ENCODE measurements around the gene MIOS. TPM values are rescaled to one million over a fixed set of nuclear protein-coding genes. Genes with fewer than 3 reads are reported as not detected.

Gene MIOS
- total and polyA plus RNA-seq, 2 of the 8 experiments (the other 6 are each of a cell fraction or from before 2014, with no cell fraction given): 15.5 to 50.7 TPM

GRCh38 chr7:7653593-7654187 is 87.0 kb downstream of the MIOS start:
- H3K23ac ChIP-seq (ENCODE audit: insufficient read length): no peak overlapping the region
- DNase-seq (ENCODE audit: low read depth in 1 of 2, low spot score in 2 of 2) (peak in 1 of 2 experiments; percentile 85), FAIRE-seq (peak; percentile 96)
- no peak overlapping the region for H3K56ac ChIP-seq (replicated peaks; ENCODE audit: insufficient read length, low read depth, low read length)
- H4K5ac ChIP-seq (ENCODE audit: insufficient read length, low read depth, low read length): no peak overlapping the region
- no peak overlapping the region for H3K27ac ChIP-seq (ENCODE audit: low read depth, low read length)
- no peak overlapping the region for H4K91ac ChIP-seq (replicated peaks; ENCODE audit: insufficient read length, low read length)
- no peaks in the 10 kb centered on the region for H3K9me3 ChIP-seq (ENCODE audit: insufficient read depth in 2 of 2, low read depth in 1 of 2, low read length in 1 of 2)
- H2BK15ac ChIP-seq (ENCODE audit: low read length): no peak overlapping the region
- ChIA-PET POLR2A (ENCODE audit: partially characterized antibody) (no interaction called here), CTCF (ENCODE audit: partially characterized antibody) (interaction anchor here (0.6 to 2.9 kb wide), 14 partner anchors 8 to 619 kb away, joined by 3 to 12 read pairs (median 3); partner anchors contain the start of gene UMAD1)
- 52% methylated on average over 3 of the region's 3 CpGs; no CpG with 5 or more reads in 1 of the 2 experiments for WGBS, 2 experiments (ENCODE audit: extremely low coverage in 1 of 2, insufficient coverage in 1 of 2, insufficient read length in 1 of 2, insufficient replicate concordance in 2 of 2, low coverage in 1 of 2, low lambda C conversion rate in 2 of 2, missing lambda C conversion rate in 1 of 2)
- H3K36me3 ChIP-seq (ENCODE audit: control insufficient read depth in 2 of 4, insufficient read depth in 4 of 4, low read length in 3 of 4): no peaks in the 10 kb centered on the region
- H2AK5ac ChIP-seq (ENCODE audit: low read depth, low read length): no peak overlapping the region
- no peak overlapping the region for H2AFZ ChIP-seq (ENCODE audit: low read length)
- H2BK12ac ChIP-seq (ENCODE audit: low read depth, low read length): no peak overlapping the region
- H2BK120ac ChIP-seq (replicated peaks; ENCODE audit: low read depth, low read length): no peak overlapping the region
- H2BK5ac ChIP-seq (ENCODE audit: low read depth, low read length): no peak overlapping the region
- H2BK20ac ChIP-seq (ENCODE audit: low read length): no peak overlapping the region
- no peak overlapping the region for H3K4me3 ChIP-seq (ENCODE audit: extremely low read depth in 1 of 4, insufficient read depth in 2 of 4, low read depth in 3 of 4, low read length in 4 of 4)
- peaks cover 0 to 7% of the 10 kb centered on the region in 2 experiments; a peak in 2 of 4 replicates for H3K79me2 ChIP-seq (ENCODE audit: control insufficient read depth in 1 of 2, insufficient read depth in 2 of 2, low read length in 2 of 2)
- H3K79me1 ChIP-seq (ENCODE audit: low read depth, low read length): no peaks in the 10 kb centered on the region; the same call in 1 of the 2 replicates
- no peak overlapping the region for H3K4ac ChIP-seq (replicated peaks; ENCODE audit: insufficient read length, low read depth, low read length)
- no peak overlapping the region for H3K4me2 ChIP-seq (ENCODE audit: insufficient read depth in 1 of 2, low read depth in 2 of 2, low read length in 2 of 2)
- 0 out of 7 replicates have a peak, but pooled peaks cover 0 to 3% (median 0%) of the 10 kb centered on the region in 4 experiments for H3K4me1 ChIP-seq (replicated peaks in 1 of 4; ENCODE audit: control insufficient read depth in 3 of 4, insufficient read depth in 4 of 4, low read length in 3 of 4)
- no peak overlapping the region for H3K9ac ChIP-seq (replicated peaks in 1 of 4; ENCODE audit: extremely low read depth in 1 of 4, low read depth in 3 of 4, low read length in 3 of 4)
- H4K8ac ChIP-seq (ENCODE audit: extremely low read depth, insufficient read depth, low read length): no peak overlapping the region
- H3K27me3 ChIP-seq (replicated peaks in 1 of 4; ENCODE audit: control insufficient read depth in 3 of 4, extremely low read depth in 1 of 4, insufficient read depth in 3 of 4, low read length in 3 of 4): no peaks in the 10 kb centered on the region
- no peak overlapping the region for H3K18ac ChIP-seq (ENCODE audit: extremely low read depth, low read length)
- no peaks in the 10 kb centered on the region for H4K20me1 ChIP-seq (replicated peaks in 1 of 2; ENCODE audit: control insufficient read depth in 1 of 2, insufficient read depth in 2 of 2, low read length in 2 of 2)
- no peak overlapping the region for H3K14ac ChIP-seq (ENCODE audit: insufficient read length)
- no peaks in the 10 kb centered on the region for H3K23me2 ChIP-seq (ENCODE audit: low read depth, low read length)
- TF ChIP-seq CBX8 (IDR thresholded peaks at IDR 0.05; ENCODE audit: borderline replicate concordance, low read depth, low read length) (no peak), ASH2L (IDR thresholded peaks at IDR 0.05; ENCODE audit: low read length) (no peak), RAD21 (IDR thresholded peaks at IDR 0.05 in 1 of 2, conservative IDR thresholded peaks at IDR 0.05 in 1 of 2; ENCODE audit: low read depth in 2 of 2, low read length in 2 of 2) (peak; percentile 60 to 69), YY1 (IDR thresholded peaks at IDR 0.05; ENCODE audit: low read depth, low read length) (peak; percentile 83), CREB1 (IDR thresholded peaks at IDR 0.05) (no peak), KDM1A (IDR thresholded peaks at IDR 0.05; ENCODE audit: borderline replicate concordance, low read length) (no peak), ZNF274 (IDR thresholded peaks at IDR 0.05; ENCODE audit: borderline replicate concordance, extremely low read depth, low read length) (no peak)
- TF ChIP-seq, protein P1, sequence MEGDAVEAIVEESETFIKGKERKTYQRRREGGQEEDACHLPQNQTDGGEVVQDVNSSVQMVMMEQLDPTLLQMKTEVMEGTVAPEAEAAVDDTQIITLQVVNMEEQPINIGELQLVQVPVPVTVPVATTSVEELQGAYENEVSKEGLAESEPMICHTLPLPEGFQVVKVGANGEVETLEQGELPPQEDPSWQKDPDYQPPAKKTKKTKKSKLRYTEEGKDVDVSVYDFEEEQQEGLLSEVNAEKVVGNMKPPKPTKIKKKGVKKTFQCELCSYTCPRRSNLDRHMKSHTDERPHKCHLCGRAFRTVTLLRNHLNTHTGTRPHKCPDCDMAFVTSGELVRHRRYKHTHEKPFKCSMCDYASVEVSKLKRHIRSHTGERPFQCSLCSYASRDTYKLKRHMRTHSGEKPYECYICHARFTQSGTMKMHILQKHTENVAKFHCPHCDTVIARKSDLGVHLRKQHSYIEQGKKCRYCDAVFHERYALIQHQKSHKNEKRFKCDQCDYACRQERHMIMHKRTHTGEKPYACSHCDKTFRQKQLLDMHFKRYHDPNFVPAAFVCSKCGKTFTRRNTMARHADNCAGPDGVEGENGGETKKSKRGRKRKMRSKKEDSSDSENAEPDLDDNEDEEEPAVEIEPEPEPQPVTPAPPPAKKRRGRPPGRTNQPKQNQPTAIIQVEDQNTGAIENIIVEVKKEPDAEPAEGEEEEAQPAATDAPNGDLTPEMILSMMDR (IDR thresholded peaks at IDR 0.05; ENCODE audit: control extremely low read depth in 1 of 3, insufficient read depth in 1 of 3, low read depth in 1 of 3, low read length in 3 of 3): peak in 2 of 3 experiments; percentile 62 to 80; a peak in 3 of 4 replicates

All from H1 (cell line).